Eye (tissue), 1 donor: Measurements from ENCODE around the gene NUP62.
"Not testable (repeated sequence)": the region's sequence is repeated elsewhere in the genome, so short reads cannot be mapped to it uniquely, and the experiment has no call there.

Experiments used
- DNase-seq: peaks from one replicate; pipeline ENCODE4 v3.0.0-alpha.2; 2015

NUP62 gene, protein sequence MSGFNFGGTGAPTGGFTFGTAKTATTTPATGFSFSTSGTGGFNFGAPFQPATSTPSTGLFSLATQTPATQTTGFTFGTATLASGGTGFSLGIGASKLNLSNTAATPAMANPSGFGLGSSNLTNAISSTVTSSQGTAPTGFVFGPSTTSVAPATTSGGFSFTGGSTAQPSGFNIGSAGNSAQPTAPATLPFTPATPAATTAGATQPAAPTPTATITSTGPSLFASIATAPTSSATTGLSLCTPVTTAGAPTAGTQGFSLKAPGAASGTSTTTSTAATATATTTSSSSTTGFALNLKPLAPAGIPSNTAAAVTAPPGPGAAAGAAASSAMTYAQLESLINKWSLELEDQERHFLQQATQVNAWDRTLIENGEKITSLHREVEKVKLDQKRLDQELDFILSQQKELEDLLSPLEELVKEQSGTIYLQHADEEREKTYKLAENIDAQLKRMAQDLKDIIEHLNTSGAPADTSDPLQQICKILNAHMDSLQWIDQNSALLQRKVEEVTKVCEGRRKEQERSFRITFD

GRCh38 chr19:49929121-49929610 is at the start of gene NUP62, which contains the start of gene ATF5:
TSS of gene NUP62 (minus strand) at chr19:49929504. CDS start at chr19:49909807, 19,697 bp downstream.
TSS of gene ATF5 (plus strand) at chr19:49929205. CDS start at chr19:49930851, 1,646 bp downstream.
- no peak for DNase-seq

GRCh38 chr19:49978324-49978723 is 49.0 kb upstream of the NUP62 start:
- no peak for DNase-seq

DNA sequence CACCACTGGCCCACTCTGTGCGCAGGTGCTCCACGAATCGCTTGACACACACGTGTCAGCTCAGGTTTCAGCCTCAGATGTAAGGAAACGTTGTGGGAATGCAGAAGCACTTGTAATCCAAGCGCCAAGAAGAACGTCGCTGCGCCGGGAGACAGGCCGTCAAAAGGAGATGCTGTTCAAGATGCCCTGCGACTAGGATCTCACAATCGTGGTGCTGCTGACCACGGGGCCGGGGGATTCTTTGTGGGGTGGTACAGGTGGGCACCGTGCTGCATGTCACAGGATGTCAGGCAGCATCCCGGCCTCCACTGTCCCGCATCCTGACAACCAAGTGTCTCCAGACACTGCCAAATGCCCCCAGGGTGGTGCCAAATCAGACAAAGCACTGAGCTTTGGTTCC is 48.6 kb upstream of the NUP62 start:
- no peak for DNase-seq

DNA sequence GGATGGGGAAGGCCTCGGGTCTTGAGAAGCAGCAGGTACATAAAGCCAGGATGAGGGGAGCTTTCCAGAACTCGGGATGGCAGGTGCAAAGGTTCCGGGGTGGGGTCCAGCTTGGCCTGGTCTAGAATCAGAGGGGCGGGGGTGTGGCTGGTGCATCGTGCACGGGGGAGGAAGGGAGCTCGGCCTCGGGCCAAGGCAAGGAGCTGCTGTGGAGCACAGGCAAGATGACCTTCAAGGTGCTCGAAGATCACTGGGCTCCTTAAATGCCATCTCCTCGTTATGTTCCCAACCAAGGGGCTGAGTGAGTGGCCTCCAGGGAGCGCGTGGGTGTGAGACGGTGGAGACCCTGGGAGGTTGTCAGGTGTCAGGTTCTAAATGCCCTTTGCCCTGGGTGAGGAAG is 47.8 kb upstream of the NUP62 start:
- no peak for DNase-seq

GRCh38 chr19:49976496-49976895 is 47.2 kb upstream of the NUP62 start:
- DNase-seq: no peak

DNA sequence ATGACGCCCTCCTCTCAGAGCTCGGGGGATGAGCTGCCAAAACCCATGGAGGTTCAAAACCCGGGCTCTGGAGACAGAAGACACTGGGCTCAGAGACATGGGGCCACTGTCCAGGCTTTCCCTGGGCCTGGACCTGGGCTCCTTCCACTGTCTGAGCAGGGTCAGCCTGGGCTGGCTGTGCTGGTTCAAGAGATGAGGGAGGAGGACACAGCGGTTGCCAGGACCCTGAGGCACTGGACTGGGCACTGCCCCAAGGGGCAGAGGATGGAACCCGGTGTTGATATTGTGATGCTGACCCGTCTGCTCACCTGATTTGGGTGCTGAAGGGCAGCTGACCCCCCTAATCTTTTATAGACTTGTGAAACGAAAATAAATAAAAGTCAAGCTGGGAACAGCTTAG is 45.7 kb upstream of the NUP62 start:
- no peak for DNase-seq

DNA sequence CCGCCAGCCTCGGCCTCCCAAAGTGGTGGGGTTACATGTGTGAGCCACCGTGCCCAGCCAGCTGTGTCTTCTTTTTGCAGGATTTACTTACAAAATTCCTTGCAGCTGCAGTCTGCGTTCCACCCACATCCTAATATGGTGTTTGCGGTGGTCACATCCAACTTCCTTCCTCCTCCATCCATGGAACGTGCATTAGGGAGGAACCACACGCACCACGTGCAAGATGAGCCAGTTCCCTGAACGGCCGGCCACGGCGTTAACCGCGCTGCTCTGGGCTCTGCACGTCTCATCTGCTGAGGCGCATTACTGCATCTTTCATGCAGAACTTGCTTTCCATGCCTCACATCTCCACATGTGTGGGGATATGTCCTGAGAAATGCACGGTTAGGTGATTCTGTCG is 44.7 kb upstream of the NUP62 start:
- no peak for DNase-seq

GRCh38 chr19:49972841-49973240 is 43.5 kb upstream of the NUP62 start:
- no peak for DNase-seq

- no peak for DNase-seq
Observed at GRCh38 chr19:49971991-49972411, 42.7 kb upstream of the NUP62 start.

GRCh38 chr19:49969355-49969754 is 40.1 kb upstream of the NUP62 start:
- DNase-seq: not testable (repeated sequence)

GRCh38 chr19:49968279-49968922 is 39.1 kb upstream of the NUP62 start:
- DNase-seq: no peak

GRCh38 chr19:49960980-49961379 is 31.7 kb upstream of the NUP62 start, which contains the start of gene SIGLEC11:
TSS of gene SIGLEC11 (minus strand) at chr19:49961172. CDS start at chr19:49961081, 91 bp downstream.
- DNase-seq: not testable (repeated sequence)

- DNase-seq: not testable (repeated sequence)
Observed at GRCh38 chr19:49959892-49960291, 30.6 kb upstream of the NUP62 start.

DNA sequence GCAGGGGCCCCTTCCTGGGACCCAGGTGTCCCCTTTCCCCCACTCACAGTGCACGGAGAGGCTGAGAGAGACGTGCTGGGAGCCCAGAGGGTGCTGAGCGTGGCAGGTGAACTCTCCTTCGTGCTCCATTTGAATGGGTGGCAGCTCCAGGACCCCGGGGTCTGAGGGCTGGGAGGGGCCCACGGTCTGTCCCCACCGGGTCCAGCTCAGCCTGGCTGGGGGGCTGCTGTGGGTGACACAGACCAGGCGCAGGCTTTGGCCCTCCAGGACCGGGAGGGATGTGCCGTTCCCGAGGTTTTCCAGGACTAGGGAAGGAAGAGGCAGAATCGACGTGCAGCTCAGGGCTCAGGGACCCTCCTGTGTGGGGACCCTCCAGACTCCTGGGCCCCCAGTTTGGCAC is 29.3 kb upstream of the NUP62 start:
- DNase-seq: not testable (repeated sequence)

DNA sequence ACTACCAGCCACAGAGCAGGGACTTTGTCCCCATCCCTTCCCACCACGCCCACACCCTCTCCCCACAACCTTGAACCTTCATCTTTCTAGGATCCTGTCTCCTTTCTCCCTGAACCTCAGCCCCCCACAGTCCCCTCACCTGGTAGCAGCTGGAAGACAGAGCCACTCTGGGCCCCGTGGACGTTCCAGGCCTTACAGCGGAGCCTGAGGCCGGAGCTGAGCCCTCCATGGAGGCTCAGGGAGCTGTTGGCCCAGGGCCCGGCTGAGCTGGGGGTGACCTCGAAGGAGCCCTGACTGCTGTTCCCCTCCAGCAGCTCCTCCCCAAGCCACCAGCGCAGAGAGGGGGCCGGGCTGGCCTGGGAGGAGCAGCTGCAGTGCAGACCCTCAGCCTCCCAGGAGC is 28.8 kb upstream of the NUP62 start:
- DNase-seq: not testable (repeated sequence)

DNA sequence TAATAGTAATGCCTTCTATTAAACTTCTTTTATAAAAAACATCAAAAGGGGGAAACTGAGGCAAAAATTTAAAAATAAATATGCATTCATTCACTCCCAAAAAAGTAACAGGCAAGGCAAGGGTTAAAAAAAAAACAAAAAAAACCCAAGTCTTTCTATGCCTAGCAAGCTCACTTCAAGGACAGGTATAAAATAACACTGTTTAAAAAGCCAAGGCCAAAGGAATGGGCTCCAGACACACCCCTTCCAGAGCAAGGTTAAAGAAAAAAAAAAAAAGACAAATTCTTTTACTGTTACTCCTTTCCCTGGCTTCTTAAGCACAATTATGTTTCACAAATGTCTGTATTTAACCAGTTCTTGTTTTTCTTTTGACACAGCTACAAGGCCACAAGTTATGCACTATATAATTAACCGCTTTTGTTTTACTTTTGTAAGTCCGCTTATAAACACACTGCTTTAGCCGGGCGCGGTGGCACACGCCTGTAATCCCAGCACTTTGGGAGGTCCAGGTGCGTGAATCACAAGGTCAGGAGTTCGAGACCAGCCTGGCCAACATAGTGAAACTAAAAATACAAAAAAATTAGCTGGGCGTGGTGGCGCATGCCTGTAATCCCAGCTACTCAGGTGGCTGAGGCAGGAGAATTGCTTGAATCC is 28.1 kb upstream of the NUP62 start:
- no peak for DNase-seq

DNA sequence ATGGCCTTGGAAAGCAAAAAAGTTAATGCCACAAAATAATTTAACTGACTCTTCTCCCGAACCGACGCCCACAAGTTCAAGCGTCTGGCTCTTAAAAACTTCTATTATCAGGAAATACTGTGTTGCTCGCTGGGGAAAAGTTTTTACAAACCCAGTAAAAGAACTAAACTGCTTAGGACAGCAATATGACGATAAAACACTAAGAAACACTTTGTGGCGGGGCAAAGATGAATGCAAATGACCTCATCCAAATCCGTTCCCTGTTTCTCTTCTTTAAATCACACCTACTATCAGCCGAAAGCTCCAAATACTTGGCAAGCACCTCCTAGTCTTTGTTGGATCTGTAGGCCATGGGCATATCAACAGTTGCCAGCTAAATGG is 26.8 kb upstream of the NUP62 start:
- DNase-seq: no peak

DNA sequence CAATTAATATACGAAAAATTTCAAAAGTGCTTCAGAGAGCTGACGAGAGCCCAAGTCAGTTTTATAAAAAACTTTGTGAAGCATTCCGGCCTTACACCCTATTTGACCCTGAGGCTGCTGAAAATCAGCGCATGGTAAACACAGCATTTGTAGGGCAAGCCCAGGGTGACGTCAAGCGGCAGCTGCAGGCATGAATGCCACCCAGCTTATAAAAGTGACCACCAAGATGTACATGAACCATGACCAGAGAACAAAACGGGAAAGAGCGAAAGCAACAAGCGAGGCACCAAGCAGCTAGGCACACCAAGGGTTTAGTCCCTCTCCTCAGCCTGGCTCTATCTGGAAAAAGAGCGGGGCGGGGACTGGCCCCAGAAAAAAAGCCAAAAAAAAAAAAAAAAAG is 25.6 kb upstream of the NUP62 start:
- no peak for DNase-seq

DNA sequence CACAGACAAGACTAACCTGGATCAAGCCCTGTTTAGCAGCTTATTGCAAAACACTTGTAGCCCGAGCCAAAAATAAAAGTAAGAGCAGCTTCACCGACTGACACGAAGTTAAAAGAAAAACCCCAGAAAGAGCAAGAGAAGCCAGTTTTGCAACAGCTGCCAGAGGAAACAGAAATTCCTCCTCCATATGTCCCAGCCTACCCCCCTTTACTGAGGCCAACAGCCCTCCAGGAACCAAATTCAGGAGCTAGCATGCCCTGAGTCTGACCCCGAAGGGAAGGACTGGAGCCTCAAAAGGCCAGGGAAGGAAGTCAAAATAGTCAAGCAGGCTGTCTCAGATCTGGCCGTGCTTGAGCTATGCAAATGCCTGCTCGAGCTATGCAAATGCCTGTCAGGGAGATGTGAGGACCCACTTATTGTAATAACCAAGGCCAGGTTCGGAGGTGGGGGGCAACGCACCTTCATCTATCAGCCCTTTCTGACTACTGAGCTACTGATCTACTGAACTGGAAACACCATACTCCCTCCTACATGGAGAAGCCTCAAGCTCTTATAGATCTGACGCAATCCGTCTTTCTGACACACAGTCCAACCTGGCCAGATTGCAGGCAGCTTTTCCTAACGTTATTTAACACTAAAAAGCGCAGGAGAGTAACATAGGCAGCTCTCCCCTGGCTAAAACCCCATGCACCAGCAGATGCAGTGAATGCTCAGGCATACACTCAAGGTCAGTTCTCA is 25.0 kb upstream of the NUP62 start:
- DNase-seq: peak; percentile 39

- DNase-seq: no peak
Observed at GRCh38 chr19:49953416-49953815, 24.1 kb upstream of the NUP62 start.

- no peak for DNase-seq
Observed at GRCh38 chr19:49952906-49953305, 23.6 kb upstream of the NUP62 start.

DNA sequence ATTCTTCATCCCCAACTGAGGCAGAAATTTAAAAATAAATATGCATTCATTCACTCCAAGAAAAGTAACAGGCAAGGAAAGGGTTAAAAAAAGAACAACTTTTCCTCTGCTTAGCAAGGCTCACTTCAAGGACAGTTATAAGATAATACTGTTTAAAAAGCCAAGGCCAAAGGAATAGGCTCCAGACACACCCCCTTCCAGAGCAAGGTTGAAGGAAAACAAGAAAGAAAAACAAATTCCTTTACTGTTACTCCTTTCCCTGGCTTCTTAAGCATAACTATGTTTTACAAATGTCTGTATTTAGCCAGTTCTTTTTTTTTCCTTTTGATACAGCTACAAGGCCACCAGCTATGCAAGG is 23.2 kb upstream of the NUP62 start:
- no peak for DNase-seq
